Progenitor cell of endocrine pancreas (in vitro differentiated cells): ENCODE results near the gene RGS8. TPM values are rescaled to one million over a fixed set of nuclear protein-coding genes. Genes with fewer than 3 reads are reported as not detected.

Source experiments
- DNase-seq: peaks from one replicate; pipeline ENCODE4 v3.0.0; 2021; ENCODE audit warnings: low spot score; ENCODE audit not compliant: unreplicated experiment
- H3K27ac Mint-ChIP-seq: 2 replicates; pipeline ENCODE4 v1.8.0; 2021; ENCODE audit warnings: mild to moderate bottlenecking, moderate library complexity, mixed read lengths
- H3K27me3 Mint-ChIP-seq: 2 replicates; pipeline ENCODE4 v1.8.0; 2021; ENCODE audit warnings: mixed read lengths
- H3K36me3 Mint-ChIP-seq: 2 replicates; pipeline ENCODE4 v1.8.0; 2022; ENCODE audit warnings: mixed read lengths; ENCODE audit not compliant: insufficient read depth
- H3K4me1 Mint-ChIP-seq: 2 replicates; pipeline ENCODE4 v1.8.0; 2021; ENCODE audit warnings: low read depth, mixed read lengths
- H3K4me3 Mint-ChIP-seq: 2 replicates; pipeline ENCODE4 v1.8.0; 2021; ENCODE audit warnings: low read depth, mild to moderate bottlenecking, moderate library complexity, mixed read lengths
- H3K9me3 Mint-ChIP-seq: 2 replicates; pipeline ENCODE4 v1.8.0; 2021; ENCODE audit warnings: low read depth, mixed read lengths
- CTCF ChIP-seq: fragments of 200-600 bp; sonication (generic); IDR thresholded peaks from one replicate; pipeline ENCODE4 v1.5.0; 2021; ENCODE audit warnings: antibody characterized with exemption, mild to moderate bottlenecking; ENCODE audit not compliant: unreplicated experiment
- total RNA-seq: library from RNA; stranded (reverse); gene quantifications from 2 replicates; pipeline ENCODE4 v1.2.1, GENCODE V29; 2021

Gene RGS8
- total RNA-seq, 1 donor from 2014 or later: 0.05 TPM

- Mint-ChIP-seq H3K9me3 (no peaks in the 10 kb centered on the region), H3K27me3 (no peaks in the 10 kb centered on the region), H3K4me1 (no peaks in the 10 kb centered on the region), H3K36me3 (no peaks in the 10 kb centered on the region), H3K4me3 (no peak overlapping the region), H3K27ac (no peak overlapping the region)
- no peak for TF ChIP-seq CTCF
- no peak for DNase-seq
Measured at GRCh38 chr1:182656842-182657397, 27.5 kb downstream of the RGS8 start.

- Mint-ChIP-seq H3K36me3 (no peaks in the 10 kb centered on the region), H3K4me1 (no peaks in the 10 kb centered on the region), H3K9me3 (no peaks in the 10 kb centered on the region), H3K27me3 (no peaks in the 10 kb centered on the region), H3K4me3 (no peak overlapping the region), H3K27ac (no peak overlapping the region)
- no peak for TF ChIP-seq CTCF
- no peak for DNase-seq
Measured at GRCh38 chr1:182653986-182654385, 30.4 kb downstream of the RGS8 start.

- Mint-ChIP-seq H3K27me3 (no peaks in the 10 kb centered on the region), H3K27ac (no peak overlapping the region), H3K4me3 (no peak overlapping the region), H3K4me1 (no peaks in the 10 kb centered on the region), H3K36me3 (no peaks in the 10 kb centered on the region), H3K9me3 (no peaks in the 10 kb centered on the region)
- TF ChIP-seq CTCF: no peak
- no peak for DNase-seq
Measured at GRCh38 chr1:182652933-182653332, 31.5 kb downstream of the RGS8 start.

- no peak overlapping the region for H3K27ac Mint-ChIP-seq
- H3K4me1 Mint-ChIP-seq: peaks cover 2% of the 10 kb centered on the region
- no peaks in the 10 kb centered on the region for H3K27me3 Mint-ChIP-seq
- no peak for TF ChIP-seq CTCF
- H3K36me3 Mint-ChIP-seq: no peaks in the 10 kb centered on the region
- no peak overlapping the region for H3K4me3 Mint-ChIP-seq
- H3K9me3 Mint-ChIP-seq: no peaks in the 10 kb centered on the region
- DNase-seq: no peak
Measured at GRCh38 chr1:182651339-182651724, 33.1 kb downstream of the RGS8 start.

- Mint-ChIP-seq H3K4me1 (peaks cover 2% of the 10 kb centered on the region), H3K27ac (no peak overlapping the region), H3K27me3 (no peaks in the 10 kb centered on the region), H3K4me3 (no peak overlapping the region), H3K9me3 (no peaks in the 10 kb centered on the region), H3K36me3 (no peaks in the 10 kb centered on the region)
- no peak for TF ChIP-seq CTCF
- DNase-seq: no peak
Measured at GRCh38 chr1:182650678-182651338, 33.6 kb downstream of the RGS8 start.
